Stimulated activated CD4-positive, alpha-beta T cell treated with anti-CD3 and anti-CD28 coated beads, Interleukin-1b, Interleukin-23, amount 100 ng/mL, for 24 hours (primary cell): Measurements from ENCODE around the gene STOM.

ENCODE experiments used
- DNase-seq, 4 experiments: peaks; one replicate each; pipeline ENCODE4 v3.0.0-alpha.2; 2020; ENCODE audit warnings: low read depth in 4 of 4, low spot score in 1 of 4

STOM gene

DNA sequence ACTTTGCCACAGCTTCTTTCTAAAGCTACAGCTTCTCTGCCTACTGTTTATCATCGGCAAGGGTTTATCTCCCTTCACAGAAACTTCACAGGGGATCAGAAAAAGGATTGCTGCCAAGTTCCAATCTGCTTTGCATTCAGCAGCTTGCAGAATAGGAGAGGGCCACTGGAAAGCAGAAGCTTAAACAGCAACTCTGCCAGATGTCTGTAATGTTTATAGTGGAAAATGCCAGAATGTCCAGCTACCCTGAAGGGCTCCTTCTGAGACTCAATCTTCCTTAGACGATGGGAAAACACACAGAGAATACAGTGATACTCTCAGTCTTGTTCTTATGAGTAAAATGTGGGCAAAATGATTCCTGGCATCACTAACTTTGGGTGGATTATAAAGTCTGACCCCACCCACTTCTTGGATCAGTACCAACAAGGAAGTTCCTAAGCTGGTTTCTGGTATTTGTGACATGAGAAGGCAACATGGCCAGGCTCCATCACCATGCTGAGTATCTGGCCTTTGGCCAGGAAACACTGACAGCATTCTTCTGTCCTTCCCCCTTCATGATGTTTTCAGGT is 19.0 kb downstream of the STOM start:
- DNase-seq = no peak

- no peak for DNase-seq
Measured at GRCh38 chr9:121350036-121350435, 20.0 kb downstream of the STOM start.

DNA sequence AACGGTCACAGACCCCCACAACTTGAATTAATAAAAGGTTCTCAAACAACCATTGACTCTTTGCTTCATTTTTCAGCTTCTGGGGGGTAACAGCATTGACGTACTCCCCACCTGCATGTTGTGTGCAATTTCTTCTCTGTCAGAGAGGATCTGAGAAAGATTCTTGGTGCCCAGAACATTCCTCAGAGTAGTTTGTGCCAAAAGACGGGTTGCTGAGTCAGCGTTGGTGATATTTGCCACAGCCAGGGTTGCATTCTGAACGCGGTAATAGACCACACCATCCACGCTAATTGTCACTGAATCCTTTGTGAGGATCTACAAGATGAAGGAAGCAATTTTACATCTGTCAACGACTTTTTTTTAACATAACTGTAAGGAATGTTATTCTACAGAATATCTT is 21.0 kb downstream of the STOM start:
- DNase-seq = no peak

DNA sequence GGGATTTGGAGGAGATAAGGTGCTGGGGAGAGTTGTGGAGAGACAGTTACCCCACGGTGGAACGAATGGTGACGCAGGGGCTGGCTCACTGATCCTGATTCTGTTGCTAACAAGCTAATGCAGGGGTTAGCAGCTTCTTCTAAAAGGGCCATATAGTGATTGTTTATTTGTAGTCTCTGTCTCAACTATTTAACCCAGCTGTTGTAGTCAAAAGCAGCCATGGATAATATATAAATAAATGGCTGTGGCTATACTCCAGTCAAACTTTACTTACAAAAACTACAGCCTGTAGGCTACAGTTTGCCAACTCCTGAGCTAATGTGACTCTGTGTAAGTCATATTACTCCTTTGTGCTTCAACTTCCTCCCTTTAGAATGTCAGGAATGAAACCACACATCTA is 21.8 kb downstream of the STOM start:
- DNase-seq = no peak

- DNase-seq = no peak
Measured at GRCh38 chr9:121345070-121345469, 25.0 kb downstream of the STOM start.

GRCh38 chr9:121344184-121344583 is 25.9 kb downstream of the STOM start:
- no peak for DNase-seq

DNA sequence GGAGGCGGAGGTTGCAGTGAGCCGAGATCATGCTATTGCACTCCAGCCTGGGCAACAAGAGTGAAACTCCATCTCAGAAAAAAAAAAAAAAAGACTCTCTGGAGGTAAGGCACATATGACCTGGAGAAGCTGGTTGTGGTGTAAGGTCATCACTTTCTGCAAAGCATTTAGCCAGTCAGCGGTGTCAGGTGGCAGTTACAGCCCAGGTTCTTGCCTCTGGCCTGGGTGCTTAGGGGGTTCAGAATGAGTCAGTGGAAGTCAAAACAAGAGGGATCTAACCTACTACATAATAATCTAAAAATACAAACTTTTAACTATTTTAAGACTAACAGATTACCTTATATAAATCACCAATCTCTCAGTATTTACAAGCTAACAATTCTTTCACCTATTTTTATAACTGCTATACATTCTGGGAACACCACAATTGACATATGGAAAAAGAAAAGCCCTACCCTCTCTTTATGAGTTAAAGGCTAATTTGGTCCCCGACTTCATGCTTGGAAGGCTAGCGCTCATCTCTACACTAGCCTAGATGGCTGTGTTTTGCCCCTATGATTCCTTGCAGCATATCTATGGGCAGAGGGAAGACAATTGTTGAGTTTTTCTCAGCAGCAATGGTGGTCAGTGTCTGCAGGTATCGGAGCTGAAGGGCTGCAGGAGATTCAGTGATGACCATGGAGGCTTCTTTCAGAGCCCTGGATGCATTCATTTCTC is 29.2 kb downstream of the STOM start:
- no peak for DNase-seq

- DNase-seq = no peak
Measured at GRCh38 chr9:121339437-121339836, 30.6 kb downstream of the STOM start.

- DNase-seq = no peak
Measured at GRCh38 chr9:121336665-121337064, 33.4 kb downstream of the STOM start.

DNA sequence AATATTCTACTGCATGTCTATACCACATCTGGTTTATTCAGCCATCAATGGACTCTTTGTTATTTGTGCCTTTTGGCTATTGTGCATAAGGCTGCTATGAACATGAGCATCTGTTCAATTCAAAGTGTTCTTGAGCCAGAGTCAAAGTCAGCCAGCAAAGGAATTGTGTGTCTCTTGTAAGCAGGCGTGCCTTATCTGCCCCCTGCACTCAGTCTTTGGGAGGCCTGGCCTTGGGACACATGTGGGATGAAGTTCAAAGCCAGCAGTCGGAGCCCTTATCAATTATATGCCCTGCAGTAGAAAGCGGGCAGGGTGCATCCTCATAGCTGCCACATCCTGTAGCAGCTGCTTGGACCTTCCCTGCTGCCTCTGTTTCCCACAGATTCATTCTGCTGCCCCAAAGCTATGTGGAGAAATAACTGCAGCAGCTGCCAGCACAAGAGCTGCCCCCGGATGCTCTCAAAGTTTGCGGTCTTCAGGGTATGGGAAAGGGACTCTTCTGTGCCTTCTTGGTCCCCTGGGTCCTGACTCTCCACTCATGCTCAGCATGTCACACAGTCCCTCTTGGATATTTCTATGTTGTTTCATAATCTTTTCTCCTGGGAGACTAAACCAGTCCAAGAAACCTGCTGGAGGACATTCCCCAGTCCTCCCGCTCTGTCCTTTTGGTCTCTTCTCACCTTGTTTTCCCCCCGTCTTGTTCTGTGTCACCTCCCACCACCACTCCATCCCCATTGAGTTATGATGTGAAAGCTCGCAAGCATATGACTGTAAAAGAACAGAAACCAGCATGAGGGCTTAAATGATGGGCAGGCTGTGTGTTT is 35.9 kb downstream of the STOM start:
- DNase-seq = no peak

DNA sequence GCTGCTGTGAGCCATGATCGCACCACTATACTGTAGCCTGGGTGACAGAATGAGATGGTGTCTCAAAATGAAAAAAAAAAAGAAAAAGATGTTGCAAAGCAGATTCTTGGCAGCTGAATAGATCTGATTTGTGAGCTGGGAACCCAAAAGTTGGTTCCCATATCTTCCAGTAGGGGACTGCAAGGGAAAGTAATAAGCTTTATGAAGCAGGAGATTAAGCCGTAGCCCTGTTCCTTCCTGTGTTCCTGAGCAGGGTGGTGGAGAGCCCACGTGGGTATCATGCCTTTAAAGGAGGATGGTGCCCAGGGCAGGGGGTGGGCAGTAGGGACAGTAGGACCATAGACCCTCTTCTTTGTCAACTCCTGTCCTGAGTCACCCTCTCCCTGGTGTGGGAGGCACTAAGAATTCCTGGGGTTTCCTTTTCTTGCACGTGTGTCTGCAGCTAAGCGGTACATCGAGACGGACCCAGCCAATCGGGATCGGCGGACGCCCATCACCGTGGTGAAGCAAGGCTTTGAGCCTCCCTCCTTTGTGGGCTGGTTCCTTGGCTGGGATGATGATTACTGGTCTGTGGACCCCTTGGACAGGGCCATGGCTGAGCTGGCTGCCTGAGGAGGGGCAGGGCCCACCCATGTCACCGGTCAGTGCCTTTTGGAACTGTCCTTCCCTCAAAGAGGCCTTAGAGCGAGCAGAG is 37.9 kb downstream of the STOM start:
- no peak for DNase-seq

GRCh38 chr9:121331549-121331948 is 38.5 kb downstream of the STOM start:
- DNase-seq = no peak

GRCh38 chr9:121328876-121329681 is 41.0 kb downstream of the STOM start:
- no peak for DNase-seq

- DNase-seq = no peak
Measured at GRCh38 chr9:121328476-121328875, 41.6 kb downstream of the STOM start.

DNA sequence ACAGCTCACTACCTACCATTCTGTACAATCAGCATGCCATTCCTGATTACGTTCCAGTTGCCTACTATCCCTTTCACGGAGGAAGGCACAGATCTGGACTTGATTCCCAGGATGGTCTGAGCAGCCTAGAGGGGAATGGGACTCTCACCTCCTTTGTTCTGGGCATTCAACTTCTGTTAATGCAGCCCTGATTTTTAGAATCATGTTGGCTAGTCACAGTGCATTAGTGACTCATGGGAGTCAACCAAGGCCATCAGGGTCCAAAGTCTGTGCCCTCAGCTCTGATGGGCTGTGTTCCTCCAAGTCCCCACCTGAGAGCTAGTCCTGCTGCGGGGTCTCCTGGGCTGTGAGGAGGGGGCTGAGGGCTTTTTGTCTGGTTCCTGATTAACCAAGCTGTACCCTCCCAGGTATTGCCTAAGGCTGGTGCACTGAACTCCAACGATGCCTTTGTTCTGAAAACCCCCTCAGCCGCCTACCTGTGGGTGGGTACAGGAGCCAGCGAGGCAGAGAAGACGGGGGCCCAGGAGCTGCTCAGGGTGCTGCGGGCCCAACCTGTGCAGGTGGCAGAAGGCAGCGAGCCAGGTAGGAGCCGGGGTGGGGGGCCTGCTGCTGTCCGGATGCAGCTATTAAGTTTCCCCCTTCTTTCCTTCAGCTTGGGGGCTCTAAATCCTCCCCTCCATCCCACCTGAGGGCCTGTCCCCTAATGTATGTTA is 43.0 kb downstream of the STOM start:
- no peak for DNase-seq

DNA sequence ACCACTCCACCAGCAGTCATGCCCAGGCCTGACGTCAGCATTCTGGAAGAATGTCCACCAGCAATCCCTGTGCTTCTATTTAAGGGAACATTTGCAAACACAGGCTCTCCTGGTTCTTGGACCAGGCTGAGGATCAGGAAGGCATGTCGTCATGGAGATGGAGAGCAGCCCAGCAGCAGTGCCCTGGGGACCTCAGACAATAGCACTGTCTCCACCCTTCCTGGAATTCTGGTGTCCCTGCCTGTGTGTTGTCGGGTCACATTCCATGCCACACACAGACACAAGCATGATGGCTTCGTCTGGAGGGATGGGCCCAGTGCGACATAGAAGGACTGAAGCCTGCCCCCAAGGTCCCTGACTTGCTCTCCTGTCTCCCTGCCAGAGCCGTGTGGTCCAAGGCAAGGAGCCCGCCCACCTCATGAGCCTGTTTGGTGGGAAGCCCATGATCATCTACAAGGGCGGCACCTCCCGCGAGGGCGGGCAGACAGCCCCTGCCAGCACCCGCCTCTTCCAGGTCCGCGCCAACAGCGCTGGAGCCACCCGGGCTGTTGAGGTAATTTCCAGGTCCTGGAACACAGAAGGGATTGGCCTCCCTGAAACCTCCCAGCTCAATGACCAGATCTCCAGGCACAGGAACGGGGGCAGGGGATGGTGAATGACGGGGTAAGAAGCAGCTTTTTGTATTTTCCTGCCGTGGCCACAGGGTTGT is 43.8 kb downstream of the STOM start:
- DNase-seq = no peak

DNA sequence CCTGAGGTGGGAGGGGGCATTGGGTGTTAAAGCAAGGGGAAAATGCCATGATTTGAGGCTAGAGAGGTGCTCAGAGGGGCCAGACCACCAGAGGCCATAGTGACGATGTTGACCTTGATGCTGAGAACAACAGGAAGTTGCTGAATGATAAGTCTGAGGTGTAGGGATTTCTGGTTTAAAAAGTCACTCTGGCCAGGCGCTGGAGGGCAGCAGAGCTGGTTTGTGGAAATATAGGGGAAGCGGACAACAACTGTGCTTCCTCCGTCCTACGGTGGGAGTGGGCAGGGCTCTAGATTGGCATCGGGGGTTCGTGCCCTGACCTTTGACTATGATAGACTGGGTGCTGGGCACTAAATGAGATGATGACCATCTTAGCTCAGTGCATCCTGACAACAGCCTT is 44.7 kb downstream of the STOM start:
- DNase-seq = no peak

DNA sequence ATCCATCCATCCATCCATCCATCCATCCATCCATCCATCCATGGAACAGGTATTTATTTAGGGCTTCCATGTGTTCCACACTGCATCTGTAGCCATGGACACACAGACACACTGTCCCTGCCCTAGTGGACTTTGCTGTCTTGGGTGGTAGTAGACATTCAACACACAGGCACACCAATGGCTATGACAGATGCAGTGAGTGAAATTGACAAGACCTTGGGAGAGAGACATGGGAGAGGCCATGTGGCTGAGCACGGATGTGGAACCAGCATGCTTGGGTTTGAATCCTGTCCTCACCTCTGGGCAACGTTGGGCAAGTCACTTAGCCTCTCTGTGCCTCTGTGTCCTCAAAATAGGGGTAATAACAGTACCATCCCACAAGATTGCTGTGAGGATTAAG is 45.3 kb downstream of the STOM start:
- no peak for DNase-seq

DNA sequence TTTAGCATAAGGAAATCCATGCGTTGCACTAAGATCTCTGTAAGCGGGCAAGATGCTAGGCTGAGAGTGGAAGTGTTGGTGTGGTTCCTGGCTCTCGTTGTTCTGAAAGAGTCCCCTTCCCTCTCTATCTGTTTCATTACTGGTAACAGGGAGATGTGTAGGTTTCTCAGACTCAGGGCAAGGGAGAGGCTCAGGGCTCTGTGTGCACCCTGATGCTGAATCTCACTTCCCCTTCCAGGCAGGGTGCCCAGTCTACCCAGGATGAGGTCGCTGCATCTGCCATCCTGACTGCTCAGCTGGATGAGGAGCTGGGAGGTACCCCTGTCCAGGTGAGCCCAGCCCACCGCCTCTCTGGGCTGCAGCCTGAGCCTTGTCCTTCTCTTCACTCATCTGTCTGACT is 45.7 kb downstream of the STOM start:
- no peak for DNase-seq
